HL-60 (cell line): Measurements from ENCODE around the gene TRAF1.

Experiments used
- POLR2AphosphoS5 ChIP-seq: IDR thresholded peaks from 2 replicates; pipeline ENCODE4 v1.6.1; 2012; ENCODE audit warnings: low read depth
- SPI1 ChIP-seq: IDR thresholded peaks from 2 replicates; pipeline ENCODE4 v1.6.1; 2012; ENCODE audit warnings: low read depth, mild to moderate bottlenecking, borderline replicate concordance
- TF ChIP-seq, protein P1 (sequence below): IDR thresholded peaks from one replicate; pipeline ENCODE4 v1.5.1; 2011; ENCODE audit warnings: low read length, control low read depth, inconsistent platforms; ENCODE audit not compliant: insufficient read depth

GRCh38 chr9:120867676-120868338, 58.8 kb downstream of the TRAF1 start:
- TF ChIP-seq, protein P1, sequence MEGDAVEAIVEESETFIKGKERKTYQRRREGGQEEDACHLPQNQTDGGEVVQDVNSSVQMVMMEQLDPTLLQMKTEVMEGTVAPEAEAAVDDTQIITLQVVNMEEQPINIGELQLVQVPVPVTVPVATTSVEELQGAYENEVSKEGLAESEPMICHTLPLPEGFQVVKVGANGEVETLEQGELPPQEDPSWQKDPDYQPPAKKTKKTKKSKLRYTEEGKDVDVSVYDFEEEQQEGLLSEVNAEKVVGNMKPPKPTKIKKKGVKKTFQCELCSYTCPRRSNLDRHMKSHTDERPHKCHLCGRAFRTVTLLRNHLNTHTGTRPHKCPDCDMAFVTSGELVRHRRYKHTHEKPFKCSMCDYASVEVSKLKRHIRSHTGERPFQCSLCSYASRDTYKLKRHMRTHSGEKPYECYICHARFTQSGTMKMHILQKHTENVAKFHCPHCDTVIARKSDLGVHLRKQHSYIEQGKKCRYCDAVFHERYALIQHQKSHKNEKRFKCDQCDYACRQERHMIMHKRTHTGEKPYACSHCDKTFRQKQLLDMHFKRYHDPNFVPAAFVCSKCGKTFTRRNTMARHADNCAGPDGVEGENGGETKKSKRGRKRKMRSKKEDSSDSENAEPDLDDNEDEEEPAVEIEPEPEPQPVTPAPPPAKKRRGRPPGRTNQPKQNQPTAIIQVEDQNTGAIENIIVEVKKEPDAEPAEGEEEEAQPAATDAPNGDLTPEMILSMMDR = no peak
- TF ChIP-seq SPI1 (no peak), POLR2AphosphoS5 (no peak)
